HG03571 (cell line): ENCODE measurements around the gene KCNJ15.
"Not testable (repeated sequence)": the region's sequence is repeated elsewhere in the genome, so short reads cannot be mapped to it uniquely, and the experiment has no call there.

ENCODE experiments used
- ATAC-seq: cut with Tn5 transposase; IDR thresholded peaks from one replicate; pipeline ENCODE4 v1.9.1; 2021; ENCODE audit not compliant: unreplicated experiment

The KCNJ15 gene

GRCh38 chr21:38256599-38257302 lies at the start of gene KCNJ15:
TSS of gene KCNJ15 (plus strand) at chr21:38256991. CDS start at chr21:38299262, 42,271 bp downstream.
- ATAC-seq: no peak

GRCh38 chr21:38208118-38208517 lies 48.7 kb upstream of the KCNJ15 start:
- ATAC-seq: no peak

- no peak for ATAC-seq
These were observed 45.5 kb upstream of the KCNJ15 start for GRCh38 chr21:38211321-38211720.

- no peak for ATAC-seq
These were observed 44.1 kb upstream of the KCNJ15 start for GRCh38 chr21:38212706-38213105.

- no peak for ATAC-seq
These were observed 37.7 kb upstream of the KCNJ15 start for GRCh38 chr21:38219049-38219628.

GRCh38 chr21:38220270-38220737 lies 36.5 kb upstream of the KCNJ15 start:
- ATAC-seq: no peak

GRCh38 chr21:38221594-38221993 lies 35.2 kb upstream of the KCNJ15 start:
- peak; percentile 80 for ATAC-seq

GRCh38 chr21:38223893-38224540 lies 32.8 kb upstream of the KCNJ15 start:
- no peak for ATAC-seq

GRCh38 chr21:38227401-38227800 lies 29.4 kb upstream of the KCNJ15 start:
- ATAC-seq: no peak

GRCh38 chr21:38228115-38228514 lies 28.7 kb upstream of the KCNJ15 start:
- no peak for ATAC-seq

GRCh38 chr21:38228537-38228936 lies 28.3 kb upstream of the KCNJ15 start:
- no peak for ATAC-seq

- no peak for ATAC-seq
These were observed 27.4 kb upstream of the KCNJ15 start for GRCh38 chr21:38229260-38229877.

GRCh38 chr21:38234395-38235142 lies 22.2 kb upstream of the KCNJ15 start:
- ATAC-seq: no peak

GRCh38 chr21:38235251-38235650 lies 21.5 kb upstream of the KCNJ15 start:
- ATAC-seq: not testable (repeated sequence)

- no peak for ATAC-seq
These were observed 20.6 kb upstream of the KCNJ15 start for GRCh38 chr21:38236232-38236631.

- no peak for ATAC-seq
These were observed 17.1 kb upstream of the KCNJ15 start for GRCh38 chr21:38239672-38240071.

GRCh38 chr21:38240129-38240528 lies 16.7 kb upstream of the KCNJ15 start:
- ATAC-seq: no peak

GRCh38 chr21:38241029-38241740 lies 15.6 kb upstream of the KCNJ15 start:
- ATAC-seq: no peak

GRCh38 chr21:38242061-38242460 lies 14.7 kb upstream of the KCNJ15 start:
- no peak for ATAC-seq

GRCh38 chr21:38243732-38244406 lies 12.9 kb upstream of the KCNJ15 start:
- no peak for ATAC-seq
